GM21825 (cell line): ENCODE results near the gene PROZ.

Experiments
- ATAC-seq: cut with Tn5 transposase; IDR thresholded peaks from one replicate; pipeline ENCODE4 v1.9.1; 2021; ENCODE audit warnings: mild to moderate bottlenecking, moderate library complexity; ENCODE audit not compliant: unreplicated experiment

PROZ gene

DNA sequence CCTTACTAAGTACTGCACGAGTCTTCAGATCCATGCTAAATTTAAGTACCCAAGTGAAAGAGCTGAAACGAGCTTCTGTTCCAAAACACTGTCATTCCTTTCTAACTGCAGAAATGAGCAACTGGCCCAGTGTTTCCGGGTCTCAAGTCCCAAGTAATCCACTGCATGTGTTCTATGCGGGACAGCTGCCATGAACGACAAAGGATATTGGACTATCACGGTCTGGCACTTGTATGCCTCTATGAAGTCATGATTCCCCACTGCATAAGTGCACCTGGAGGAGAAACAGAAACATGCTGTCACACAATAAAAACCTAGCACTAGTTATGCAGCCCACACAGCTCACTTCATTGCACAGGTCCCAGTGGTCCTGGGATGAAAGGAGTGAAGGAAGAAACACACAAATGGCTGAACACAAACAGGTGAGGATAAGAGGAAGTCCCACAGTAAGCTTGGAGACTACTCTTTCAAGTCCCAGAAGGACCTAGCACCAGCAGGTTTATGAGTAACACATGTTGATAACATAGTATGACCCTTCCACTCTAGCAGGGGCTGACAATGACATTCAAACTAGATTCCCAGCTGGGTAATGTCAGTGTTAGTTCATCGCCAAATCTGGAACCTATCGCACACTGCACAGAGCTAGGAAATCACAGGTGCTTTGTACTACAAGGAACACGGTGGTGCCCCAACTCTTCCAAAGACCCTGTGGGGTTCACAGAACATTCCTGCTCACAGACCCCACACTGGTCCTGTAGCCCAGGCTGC, 38.7 kb downstream of the PROZ start:
- no peak for ATAC-seq

DNA sequence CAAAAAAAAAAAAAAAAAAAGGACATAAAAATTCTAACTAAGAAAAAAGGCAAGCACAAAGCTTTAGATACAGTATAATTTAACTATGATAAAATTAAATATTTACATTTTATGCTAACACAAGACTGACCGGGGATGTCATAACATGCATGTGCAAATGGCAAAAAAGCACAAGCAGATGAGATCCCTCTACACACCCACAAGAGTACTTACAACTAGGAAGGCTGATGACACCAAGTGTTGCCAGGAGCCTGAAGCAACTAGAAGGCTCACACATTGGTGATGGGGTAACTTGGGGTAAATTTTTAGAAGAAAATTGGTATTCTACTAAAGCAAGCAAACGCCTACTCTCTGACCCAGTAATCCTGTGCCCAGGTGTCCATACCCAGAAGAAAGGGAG, 43.4 kb downstream of the PROZ start:
- no peak for ATAC-seq

DNA sequence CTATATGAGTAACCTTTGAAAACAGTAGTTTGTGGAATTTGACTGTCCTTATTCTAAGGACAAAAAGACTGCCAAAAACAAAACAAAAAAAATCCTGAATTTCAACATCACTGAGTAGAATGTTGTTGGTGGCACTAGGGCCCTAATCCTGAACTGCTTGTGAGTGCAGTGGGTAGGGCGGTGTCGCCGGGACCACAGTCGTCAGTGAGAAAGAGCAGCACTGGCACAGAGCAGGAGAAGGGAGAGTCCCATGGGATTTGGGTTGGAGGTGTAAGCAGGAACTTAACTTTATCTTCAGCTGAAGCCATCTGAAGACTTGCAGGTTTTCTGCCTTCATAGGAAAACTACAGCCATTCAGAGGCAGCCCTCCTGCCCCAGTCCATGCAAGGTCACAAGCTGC, 44.5 kb downstream of the PROZ start:
- no peak for ATAC-seq

DNA sequence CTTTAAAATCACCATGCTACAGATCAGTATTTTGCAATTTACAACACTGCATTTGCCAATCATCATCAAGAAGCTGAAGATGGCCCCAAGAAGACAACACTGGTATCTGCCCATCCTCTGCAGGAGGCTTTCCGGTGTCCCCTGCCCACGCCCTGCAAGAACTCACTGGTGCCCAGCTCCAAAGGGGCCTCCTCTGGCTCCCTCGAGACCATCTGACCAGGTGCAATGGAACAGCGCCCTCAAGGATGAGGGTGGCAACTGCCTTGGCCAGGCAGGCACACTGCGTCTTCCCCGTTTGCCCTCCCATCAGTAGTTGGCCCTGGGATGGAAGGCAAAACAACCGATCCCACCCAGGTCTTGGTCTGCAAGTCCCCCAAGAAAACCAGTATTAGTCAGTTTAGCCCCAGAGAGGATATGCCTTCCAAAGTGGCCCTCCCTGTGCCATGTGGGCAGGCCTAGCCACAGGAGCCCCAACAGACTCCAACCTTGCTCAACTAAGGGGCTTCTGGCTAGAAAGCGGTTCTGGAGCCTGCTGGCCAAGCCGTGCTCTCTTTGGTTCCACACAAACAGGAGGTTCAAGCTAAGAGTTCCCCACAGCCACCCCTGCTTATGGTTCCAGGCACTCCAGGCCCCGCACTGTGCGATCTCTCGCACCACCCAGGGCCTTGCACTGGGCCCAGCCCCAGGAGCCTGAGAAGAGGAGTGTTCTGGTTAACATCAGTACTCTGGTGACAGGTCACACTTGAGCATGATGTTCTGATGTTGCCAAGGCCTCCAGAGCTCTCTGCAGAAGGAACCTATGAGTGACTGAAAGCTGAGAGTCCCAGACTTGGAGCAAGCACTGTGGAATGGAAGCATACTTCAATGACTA, 45.3 kb downstream of the PROZ start:
- ATAC-seq, result no peak

DNA sequence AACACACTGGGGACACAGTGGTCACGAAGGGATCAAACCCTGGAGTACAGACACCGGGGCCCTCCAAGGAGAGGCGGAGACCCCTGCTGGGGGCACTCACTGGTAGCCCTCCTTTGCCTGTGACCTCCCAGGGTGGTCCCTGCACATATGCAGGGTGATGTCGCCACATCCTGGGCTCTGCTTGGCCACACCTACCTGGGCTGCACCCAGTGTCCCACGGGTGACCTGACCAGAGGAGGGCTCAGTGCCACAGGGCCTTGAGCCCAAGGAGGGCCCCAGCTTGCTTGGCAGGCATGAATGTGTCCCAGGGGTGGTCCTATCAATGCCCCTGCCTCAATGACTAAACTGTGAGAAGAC, 45.9 kb downstream of the PROZ start:
- no peak for ATAC-seq

DNA sequence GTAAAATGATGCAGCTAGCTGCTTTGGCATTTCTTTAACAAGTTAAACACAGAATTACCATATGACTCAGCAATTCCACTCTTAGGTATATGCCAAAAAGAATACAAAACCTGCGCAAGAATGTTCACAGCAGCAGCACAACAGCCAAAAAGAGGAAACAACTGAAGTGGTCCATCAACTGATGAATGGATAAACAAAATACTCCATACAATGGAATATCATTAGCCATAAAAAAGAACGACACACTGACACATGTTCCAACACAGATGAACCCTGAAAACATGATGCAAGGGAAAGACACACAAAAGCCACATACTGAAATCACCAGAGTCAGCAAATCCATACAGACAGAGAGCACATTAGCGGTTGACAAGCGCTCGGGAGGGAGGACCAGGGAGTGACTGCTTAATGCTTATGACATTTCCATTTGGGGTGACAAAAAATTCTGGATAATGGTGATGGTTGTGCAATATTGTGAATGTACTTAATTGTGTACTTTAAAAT, 47.0 kb downstream of the PROZ start:
- ATAC-seq, result no peak

DNA sequence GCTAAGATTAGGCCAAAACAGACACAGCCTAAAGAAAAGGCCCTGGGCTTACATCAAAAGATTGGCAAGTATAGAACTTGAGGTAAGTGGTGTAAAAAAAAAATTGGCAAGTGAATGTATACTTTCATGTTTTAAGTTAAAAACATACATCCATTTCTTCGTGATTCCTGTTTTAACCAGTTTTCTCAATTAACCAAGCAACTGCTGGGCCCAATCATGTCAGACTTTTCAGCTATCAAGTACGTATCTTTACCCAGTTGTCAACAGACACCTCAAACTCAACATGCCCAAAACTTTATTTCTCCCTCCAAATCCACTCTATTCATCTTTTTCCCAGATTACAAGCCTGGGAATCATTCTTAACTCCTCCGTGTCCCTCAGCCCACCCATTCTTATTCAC, 49.0 kb downstream of the PROZ start:
- no peak for ATAC-seq

DNA sequence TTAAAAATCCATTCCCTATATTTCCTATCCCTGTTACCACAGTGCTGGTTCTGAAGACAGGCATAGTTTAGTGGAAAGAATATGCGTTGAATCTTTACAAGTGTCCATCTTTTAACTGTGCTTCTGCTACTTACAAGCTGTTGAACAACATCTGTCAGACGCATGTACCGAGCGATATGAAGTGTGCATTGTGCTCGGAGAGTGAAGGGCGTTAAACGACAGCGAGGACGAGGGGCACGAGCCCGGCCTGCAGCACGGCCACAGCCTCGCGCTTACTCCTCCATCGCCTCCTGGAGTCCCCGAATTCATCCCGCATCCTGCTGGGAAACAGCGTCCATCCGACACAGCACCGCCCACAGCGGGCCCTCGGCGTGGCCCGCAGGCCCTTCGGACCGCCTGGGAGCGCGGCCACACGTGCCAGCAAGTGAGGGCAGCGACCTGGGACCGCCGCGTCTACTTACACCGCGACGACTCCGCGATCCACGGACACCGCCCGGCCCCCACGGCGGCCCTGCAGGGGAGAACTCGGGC, 49.5 kb downstream of the PROZ start:
- ATAC-seq, result peak; percentile 2

DNA sequence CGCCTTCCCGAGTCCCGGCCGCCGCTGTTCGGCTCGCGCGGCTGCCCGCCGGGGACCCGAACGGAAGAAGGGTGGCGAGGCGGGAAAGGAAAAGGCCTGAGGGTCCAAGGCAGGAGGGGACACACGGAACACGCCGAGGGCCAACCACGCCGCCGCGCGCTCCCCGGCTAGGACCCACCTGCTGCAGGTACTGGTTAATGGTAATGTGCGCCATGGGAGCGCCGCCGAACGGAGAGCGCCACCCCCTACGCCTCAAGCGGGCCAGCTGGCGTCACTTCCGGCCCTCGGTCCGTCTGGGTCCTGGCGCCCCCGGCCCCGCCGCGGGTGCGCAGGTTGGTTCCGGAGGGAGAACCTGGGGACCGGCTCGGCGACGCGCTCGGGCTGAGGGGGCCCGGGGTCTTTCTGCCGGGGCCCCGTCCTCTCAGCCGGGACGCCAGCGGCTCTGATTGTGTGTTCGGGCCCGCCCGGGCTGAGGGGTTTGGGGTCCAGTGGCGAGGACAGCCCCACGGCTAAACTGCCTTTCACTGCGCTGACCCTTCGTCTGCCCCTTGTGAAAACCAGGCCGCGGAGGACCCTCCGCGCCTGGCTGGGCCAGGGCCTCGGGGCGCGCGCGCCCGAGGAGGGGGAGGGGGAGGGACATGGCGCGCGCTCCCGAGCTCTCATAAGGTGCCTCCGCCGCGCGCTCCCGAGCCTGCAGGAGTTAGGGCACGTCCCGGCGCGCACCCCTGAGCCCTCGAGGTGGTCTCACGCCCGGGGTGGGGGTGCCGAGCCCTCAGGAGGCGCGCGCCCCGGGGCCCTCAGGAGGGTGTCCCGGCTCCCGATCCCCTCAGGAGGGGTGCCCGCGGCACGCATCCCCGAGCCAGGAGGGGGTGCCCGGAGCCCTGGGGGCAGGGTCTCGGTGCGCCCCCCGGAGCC, 50.2 kb downstream of the PROZ start, which contains the start of gene PCID2:
Gene PCID2, minus strand, starts transcription at position 249 of the 915 bp plus-strand sequence. Its CDS starts 35 bp downstream, at position 214.
- peak; percentile 67 for ATAC-seq

DNA sequence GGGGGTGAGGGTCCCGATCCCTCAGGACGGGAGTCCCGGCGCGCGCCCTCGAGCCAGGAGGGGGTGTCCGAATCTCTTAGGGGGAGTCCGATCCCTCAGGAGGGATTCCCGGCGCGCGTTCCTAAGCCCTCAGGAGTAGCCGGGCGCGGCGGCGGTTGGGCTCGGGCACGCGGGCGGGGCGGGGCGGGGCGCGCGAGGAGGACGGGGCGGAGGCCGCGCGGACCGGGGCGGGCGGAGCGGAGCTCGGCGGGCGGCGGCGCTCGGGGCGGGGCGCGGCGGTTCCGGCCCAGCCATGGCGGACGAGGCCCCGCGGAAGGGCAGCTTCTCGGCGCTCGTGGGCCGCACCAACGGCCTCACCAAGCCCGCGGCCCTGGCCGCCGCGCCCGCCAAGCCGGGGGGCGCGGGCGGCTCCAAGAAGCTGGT, 50.9 kb downstream of the PROZ start, which contains the start of gene CUL4A:
Gene CUL4A, plus strand, starts transcription at position 278 of the 423 bp plus-strand sequence. Its CDS starts 15 bp downstream, at position 293.
- ATAC-seq, result peak; percentile 47

DNA sequence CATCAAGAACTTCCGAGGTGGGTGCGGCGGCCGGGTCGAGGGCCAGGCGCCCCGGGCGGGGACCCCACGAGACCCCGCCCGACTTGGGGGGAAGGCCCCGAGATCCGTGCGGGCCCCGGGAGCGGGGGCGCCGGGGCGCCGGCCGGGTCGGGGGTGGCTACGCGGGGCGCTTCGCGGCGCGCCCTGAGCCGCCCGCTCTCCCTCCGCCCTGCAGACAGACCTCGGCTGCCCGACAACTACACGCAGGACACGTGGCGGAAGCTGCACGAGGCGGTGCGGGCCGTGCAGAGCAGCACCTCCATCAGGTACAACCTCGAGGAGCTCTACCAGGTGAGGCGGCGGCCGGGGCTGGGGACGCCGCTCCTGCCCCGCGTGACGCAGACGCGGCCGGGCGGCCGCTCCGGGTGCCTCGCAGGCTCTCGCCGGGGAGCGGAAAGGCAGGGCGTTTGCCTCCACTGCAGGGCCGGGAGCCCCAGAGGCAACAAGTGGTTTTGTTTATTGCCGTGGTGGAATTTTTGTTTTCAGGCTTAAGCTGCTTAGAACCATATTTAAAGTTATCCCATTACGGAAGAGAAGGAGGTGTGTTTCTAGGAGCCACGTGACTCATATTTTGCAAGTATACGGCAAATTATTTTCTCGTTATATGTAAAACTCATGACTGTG, 51.4 kb downstream of the PROZ start:
- peak; percentile 27 for ATAC-seq

DNA sequence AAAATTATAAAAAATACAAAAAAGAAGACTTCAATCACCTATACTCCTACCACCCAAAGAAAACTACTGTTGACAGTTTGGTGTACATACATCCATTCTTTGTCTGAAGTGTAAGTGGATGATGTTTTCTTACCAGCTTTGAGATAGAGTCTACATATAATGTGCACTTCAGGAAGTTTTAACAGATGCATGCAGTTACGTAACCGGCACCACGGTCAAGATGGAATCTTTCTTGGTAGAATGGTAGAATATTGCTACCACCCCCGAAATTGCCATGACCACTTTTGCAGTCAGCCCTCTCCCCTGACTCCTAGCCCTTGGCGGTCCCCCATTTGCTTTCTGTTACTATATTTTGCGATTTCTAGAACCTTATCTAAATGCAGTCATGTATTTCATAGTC, 52.4 kb downstream of the PROZ start:
- ATAC-seq, result no peak

DNA sequence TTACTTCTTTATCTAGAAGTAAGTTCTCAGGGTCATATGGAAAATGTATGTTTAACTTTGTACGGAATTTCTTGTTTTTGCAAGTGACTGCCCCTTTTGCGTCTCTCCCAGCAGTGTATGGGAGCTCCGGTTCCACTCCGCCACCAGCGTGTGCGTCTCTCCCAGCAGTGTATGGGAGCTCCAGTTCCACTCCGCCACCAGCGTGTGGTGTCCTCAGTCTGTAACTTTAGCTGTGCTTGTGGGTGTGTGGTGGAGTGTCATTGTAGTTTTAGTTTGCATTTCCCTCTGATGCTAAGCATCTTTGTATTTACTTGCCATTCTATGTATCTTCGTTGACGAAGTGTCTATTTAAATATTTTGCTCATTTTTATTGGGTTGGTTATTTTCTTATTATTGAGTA, 53.3 kb downstream of the PROZ start:
- ATAC-seq, result no peak

DNA sequence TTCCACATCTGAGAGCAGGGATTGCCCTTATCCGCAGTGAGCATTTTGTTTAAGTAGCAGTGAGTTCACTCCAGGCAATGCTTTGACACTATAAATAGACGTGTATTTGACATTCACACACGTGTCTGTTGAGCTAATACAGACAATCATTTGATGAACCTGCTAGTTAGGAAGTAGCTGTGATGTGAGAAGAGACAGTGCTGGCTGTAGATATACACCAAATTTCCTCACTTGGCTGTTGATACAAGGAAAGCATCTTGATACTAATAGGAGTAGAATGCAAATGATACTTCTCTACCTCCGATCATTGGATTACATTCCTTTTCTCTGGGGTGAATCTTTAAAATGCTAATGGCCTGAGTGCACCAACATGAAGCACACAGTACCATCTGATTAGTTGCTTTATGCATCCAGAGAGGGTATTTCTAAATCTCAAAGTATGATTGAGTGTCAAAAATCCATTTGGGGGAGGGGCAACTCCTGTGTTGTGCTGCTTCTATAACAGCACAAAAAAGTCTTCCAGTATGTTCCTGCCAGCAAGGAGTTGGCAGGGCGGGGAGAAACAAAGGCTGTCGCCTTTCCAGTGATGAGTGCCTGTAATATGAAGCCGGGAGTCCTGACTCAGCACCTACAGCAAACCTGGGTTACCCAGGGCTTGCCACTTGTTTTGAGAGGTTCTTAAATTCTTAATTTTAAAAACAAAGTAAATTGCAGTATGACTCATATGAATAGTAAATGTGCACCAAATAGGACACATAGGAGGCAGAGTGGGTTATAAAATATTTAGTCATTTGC, 58.0 kb downstream of the PROZ start:
- no peak for ATAC-seq

DNA sequence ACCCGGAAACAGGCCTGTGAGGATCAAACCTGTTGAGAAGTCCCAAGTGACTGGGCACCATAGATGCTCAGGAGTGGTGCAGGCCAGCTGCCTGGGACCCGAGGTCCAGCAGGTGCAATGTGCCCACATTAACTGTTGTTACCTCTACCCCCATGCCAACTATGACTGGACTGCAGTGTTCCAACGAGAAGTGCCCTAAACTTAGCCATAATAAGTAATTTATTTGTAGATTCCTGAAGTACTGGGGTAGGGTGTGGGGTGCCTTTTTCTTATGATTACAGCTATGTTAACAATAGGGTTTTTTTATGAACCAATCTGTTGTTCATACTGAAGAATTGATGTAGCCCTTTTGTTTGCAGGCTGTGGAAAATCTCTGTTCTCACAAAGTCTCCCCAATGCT, 60.1 kb downstream of the PROZ start:
- ATAC-seq, result no peak

DNA sequence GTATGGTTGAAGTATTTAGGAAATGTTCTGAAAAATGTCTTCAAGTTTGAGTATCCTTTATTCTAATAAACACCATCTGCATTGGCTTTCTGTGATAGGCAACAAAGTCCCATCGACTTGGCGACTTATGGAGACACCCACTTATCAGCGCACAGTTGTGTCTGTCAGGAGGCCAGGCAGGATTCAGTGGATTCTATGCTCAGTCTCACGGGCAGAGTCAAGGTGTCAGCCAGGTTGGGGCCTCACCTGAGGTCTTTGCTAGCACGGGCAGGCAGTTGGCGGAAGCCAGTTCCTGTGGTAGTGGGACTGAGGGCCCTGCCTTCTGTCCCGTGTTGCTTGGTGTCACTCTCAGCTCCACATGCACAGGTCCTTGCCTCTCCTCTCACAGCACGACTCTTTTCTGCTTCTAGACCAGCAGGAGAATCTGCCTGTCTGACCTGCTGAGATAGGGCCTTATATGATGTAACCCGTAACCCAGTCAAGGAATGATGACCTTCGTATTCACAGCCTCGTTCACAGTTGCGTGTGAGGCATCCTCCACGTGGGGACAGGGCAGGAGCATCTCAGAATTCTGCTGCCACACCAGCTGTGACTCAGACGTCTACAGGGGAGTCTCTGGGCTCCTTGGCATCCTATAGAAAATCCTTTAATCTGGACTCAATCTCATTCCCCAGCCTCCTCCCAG, 61.0 kb downstream of the PROZ start:
- ATAC-seq, result no peak

DNA sequence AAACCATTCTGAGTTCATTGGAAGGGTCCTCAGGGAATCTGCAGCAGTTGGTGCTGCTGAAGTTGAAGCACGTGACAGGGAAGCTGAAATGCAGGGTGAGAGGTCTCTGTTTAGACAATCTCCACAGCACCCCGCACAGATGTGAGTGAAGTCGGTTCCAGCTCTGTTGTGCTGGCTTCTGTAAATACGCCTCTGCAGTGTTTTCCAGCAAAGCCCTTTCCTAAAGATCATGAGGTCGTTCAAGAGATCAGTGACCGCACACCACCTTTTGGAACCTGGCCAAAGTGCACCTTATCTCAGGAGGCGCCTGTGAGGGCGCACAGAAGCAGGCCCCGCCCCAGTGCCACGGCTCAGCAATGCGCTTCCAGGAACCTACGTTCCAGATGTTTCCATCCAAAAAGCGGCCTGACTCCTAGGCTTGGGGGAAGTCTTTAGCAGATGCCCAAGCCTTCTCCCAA, 61.7 kb downstream of the PROZ start:
- ATAC-seq, result no peak

DNA sequence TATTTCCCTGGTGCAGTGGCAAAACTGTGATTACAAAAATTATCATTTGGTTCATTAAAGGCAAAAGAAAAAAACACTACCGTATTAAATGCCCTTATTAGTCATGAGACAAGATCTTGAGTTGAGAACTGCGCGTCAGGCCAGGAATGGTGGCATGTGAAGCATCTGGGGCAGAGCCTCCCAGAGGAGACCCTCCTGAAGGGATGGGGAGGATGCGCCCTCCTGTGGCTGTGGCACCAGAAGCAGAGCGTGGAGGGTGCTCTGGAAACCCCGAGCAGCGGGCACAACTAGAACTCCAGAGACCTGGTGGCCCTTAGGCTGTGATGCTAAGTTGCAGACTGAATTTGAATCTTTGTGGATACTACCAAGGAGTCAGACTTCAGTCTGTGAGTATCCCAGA, 62.4 kb downstream of the PROZ start:
- no peak for ATAC-seq
